ENCODE data around the gene NRXN2. TPM values are rescaled to one million over a fixed set of nuclear protein-coding genes. Genes with fewer than 3 reads are reported as not detected.

NRXN2 gene
- total RNA-seq, 1 experiment from 2014 or later = not detected

DNA sequence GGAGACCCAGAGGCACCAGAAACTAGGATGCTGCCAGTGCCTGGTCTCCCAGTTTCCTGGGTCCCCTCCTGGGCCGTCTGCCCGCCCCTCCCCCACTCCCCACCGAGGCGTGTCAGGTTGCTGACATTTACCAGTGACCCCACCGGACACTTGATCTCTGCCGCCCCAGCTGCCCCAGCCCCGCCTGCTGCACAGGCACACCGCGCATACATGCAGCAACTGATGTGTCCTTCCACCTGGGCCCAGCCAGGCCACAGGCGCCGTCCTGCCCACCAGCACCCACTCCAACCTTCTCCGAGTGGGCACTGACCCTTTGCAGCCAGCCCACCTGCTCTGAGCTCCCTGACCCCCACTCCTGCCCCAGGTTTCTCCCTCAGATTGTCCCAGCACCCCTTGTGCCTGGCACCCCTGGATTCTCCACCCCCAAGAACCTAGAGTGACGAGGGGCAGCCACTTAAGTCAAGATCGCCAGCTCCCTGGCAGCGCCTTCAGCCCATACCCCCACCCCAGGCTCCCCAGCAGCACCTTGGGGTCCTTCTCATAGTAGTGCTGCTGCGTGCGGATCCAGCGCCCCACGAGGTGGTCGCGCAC is 36.2 kb upstream of the NRXN2 start:
- no peak for DNase-seq (ENCODE audit: low read depth)

GRCh38 chr11:64758330-64759079 is 35.5 kb upstream of the NRXN2 start:
- no peak for DNase-seq (ENCODE audit: low read depth)

- no peak for DNase-seq (ENCODE audit: low read depth)
These were observed 34.7 kb upstream of the NRXN2 start for GRCh38 chr11:64757549-64758329.

DNA sequence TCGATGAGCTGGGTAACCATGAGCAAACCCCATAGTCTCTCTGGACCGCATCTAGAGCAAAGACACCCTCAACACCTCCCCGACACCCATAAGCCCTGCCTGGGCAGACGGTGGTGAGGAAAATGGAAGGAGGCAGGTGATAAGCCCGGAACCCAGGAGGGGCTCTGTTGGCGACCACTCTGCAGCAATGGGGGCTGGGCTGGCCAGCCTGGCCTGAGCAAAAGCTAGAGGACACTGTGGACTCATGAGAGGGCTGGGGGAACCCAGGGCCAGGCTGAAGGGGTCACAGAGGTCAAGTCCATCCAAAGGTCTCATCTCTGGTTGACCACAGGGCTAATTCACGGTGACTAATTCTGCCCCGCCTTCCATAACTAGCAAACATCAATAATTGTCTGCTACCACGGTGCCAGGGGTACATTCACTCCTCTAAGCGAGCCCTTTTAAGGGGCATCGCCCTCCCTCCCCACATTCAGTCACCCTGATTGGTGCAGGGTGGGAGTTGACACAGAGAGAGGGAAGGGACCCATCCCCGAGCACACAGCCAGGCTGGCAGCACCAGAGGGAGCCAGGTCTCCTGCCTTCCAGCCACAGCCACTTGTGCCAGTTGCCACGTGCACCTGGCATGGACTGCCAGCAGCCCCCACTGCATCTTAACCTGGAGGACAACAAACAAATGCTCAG is 32.8 kb upstream of the NRXN2 start:
- no peak for DNase-seq (ENCODE audit: low read depth)

- DNase-seq (ENCODE audit: low read depth) = no peak
These were observed 32.1 kb upstream of the NRXN2 start for GRCh38 chr11:64754919-64755662.

DNA sequence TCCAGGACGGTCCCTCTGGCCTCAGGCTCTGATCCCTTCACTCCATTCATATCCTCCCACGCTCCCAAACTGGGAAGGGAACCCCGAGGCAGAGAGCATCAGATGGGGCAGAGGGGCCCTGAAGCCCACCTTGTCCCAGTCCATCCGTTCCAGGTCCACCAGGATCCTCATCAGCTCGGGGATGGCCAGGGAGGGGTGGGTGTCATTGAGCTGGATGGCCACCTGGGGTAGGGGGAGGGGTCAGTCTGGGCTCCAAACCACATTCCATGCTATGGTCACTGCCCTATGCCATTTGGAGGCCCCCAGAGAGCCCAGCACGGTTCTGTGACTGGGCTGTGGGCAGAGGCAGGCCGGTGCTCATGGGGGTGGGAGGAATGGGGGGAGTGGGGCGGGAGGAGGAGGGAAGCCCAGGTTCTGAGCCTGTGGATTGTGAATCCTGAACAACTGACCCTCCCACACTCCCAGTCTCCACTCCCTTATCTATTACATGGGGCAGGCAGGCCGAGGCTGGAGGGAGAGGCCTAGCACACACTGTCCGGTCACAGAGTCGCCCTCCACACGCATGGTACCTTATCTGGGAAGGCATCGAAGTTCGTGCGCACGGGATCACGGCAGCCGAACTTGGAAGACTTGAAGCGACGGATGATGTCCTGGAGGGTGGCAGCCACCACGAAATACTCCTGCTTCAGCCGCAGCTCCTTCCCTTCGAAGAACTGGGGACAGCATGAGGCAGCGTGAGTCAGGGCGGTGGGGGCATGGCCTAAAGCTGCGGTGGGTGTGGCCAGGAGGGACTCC is 31.3 kb upstream of the NRXN2 start:
- no peak for DNase-seq (ENCODE audit: low read depth)

DNA sequence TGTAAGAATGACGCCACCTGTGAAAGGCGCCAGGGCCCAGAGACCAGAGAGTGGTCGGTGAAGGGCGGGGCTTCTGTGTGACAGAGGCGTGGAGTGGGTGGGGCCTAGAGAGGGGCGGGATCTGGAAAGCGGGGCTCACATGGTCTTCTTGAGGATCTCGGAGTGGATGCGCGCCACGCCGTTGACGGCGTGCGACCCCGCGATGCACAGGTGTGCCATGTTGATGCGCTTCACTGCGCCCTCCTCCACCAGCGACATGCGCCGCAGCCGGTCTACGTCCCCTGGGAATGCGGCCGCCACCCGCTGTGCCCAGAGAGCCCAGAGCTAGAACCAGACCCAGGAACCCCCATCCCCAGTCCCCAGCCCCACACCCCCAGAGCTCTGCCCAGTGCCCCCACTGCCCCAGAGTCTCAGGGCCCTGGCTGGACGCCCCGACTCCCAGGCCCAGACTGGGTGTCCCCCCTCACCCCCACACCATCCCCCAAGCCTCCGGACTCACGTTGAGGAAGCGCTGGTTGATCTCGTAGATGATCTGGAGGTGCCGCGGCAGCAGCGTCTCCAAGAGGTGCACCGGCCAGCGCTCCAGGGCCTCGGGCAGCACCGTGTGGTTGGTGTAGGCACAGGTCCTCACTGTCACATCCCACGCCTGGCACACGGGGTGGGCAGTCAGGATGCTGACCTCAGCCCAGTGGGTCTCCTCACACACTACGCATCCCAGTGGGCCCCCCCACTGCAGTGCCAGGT is 30.6 kb upstream of the NRXN2 start:
- no peak for DNase-seq (ENCODE audit: low read depth)

DNA sequence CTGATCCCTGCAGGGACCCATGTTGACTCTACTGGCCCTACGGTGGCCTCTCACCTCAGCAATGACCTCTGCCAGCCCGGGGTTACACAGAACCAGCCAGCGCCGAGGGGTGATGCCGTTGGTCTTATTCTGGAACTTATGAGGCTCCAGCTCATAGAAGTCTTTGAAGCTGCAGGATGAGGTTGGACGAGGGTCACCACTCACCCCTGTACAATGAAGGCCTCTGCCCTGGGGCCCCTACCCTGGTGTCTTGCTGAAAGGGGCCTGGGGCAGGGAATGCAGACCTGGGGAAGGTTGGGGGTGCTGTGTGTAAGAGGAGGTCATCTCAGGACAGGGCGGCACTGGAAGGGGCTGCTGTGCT is 30.0 kb upstream of the NRXN2 start:
- DNase-seq (ENCODE audit: low read depth) = no peak

DNA sequence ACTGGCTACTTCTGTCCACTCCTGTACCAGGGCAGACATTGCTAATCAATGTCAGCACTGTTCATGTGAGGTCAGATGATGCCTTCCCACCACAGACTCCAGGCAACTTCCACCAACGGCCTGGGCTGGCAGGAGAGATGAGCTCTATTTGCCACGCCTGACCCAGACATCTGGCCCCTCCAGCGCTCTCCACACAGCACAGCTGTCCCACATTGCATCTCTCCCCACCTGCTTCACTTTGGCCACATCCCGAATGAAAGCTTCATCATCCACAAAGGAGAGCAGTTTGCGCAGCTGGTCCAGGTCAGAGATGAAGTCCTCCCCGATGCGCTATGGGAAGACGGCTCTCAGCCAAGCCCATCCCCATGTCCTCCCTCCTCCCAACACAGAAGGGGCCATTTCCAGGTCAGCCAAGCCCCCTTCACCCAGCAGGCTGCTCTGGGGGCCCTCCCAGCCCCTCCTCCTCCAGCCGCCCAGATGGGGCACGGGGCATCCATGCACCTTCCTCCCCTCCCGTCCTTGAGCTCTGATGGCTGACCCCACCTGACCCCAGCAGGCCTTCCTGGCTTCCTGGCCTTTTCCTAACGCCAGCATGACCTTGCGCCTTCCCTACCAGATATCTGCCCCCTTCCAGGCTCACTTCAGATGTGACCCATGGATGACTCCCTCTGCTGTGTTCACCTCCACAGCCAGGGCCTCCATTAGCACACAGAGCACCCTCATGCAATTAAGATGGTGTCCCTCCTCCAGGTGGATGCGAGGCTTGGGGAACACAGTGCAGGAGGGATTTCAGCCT is 29.4 kb upstream of the NRXN2 start:
- DNase-seq (ENCODE audit: low read depth) = no peak

GRCh38 chr11:64751580-64751979 is 28.6 kb upstream of the NRXN2 start:
- DNase-seq (ENCODE audit: low read depth) = no peak

DNA sequence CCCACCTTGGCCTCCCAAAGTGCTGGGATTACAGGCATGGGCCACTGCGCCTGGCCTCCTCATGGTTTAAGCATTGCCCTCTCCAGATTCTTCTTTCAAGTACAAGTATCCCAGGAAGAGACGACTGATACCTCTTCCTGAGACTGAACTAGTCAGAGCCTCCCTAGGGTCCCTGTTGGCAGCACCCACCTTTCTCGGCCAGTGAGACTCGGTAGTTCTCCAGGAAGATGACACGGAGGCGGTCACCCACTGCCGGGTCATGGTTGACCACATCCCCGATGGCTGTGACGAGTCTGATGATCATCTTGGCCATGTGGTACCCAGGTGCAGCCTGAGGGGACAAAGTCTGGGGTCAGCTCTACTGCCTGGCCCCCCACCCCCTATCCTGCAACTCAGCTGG is 28.1 kb upstream of the NRXN2 start:
- DNase-seq (ENCODE audit: low read depth) = no peak

DNA sequence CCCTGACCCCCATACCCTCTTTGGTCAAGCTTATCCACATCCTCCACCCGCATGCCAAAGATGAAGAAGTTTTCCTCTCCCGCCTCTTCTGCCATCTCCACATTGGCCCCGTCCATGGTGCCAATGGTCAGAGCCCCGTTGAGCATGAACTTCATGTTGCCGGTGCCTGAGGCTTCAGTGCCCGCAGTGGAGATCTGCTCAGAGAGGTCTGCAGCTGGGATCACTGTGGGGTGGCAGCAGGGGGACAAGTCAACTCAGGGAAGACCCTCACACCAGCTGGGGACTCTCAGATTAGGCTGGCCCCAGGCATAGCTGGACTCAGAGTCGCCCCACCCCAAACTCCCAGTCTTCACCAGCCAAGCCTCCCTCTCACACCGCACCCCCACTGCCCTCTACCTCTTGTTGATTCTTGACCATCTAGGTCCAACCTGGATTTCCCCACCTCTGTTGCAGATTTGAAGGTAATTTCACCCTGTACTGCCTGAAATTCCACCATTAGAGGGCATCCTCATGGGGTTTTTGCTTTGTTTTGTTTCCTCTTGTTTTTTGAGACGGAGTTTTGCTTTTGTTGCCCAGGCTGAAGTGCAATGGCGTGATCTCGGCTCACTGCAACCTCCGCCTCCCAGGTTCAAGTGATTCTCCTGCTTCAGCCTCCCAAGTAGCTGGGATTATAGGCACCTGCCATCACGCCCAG is 27.5 kb upstream of the NRXN2 start:
- no peak for DNase-seq (ENCODE audit: low read depth)

GRCh38 chr11:64747961-64748665 is 25.1 kb upstream of the NRXN2 start:
- DNase-seq (ENCODE audit: low read depth) = peak; percentile 46

DNA sequence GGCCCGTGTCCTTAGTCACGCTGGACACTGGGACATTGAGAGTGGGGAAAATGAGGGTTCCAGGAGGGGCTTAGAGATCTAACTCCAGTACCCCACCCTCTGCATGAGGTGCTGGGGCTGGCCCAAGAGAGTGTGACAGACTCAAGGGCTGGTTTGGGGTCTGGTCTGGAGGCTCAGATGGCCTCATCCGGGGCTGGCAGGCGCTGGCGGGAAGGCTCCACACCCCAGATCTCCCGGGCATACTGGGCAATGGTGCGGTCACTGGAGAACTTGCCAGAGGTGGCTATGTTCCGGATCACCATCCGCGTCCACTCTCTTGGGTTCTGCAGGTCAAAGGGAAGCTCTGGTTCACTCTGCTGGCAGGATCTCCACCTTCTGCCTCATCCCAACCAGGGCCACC is 23.5 kb upstream of the NRXN2 start:
- no peak for DNase-seq (ENCODE audit: low read depth)

DNA sequence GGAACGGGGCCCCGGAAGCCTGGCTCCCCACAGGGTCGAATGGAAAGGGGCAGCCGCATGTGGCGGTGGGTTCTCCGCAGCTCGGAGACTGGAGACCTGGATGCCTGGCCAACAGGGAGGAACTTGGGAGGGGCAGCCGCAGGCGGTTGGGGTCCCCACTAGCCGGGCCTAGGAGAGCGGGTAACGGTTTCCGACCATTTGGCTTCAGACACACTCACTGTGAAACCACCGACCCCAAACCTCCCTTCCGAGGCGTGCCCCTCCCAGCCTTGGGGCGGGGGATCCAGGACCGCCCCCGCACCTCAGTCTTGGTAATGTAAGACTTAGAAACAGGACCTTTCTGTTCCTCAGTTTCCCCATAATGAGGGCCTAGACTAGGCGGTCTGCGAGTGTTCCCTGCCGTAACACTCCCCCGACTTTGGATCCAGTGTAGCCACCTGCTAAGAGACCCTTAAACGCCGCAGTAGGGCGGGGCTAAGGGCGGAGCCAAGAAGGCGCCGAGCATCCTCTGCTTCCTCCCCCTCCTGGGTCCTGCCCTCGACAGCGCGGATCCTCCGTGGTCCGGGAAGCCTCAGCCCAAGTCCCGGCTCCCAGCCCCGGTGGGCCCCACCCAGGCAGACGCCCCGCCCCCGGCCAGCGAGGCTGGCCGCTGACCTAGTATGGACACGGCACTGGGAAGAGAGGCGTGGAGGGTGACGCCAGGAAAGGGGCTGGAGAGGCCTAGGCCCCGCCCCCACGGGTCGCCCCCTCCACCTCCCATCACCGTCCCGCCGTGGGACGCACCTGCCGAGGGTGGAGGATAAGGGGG is 22.7 kb upstream of the NRXN2 start:
- peak; percentile 47 for DNase-seq (ENCODE audit: low read depth)

- no peak for DNase-seq (ENCODE audit: low read depth)
These were observed 22.2 kb upstream of the NRXN2 start for GRCh38 chr11:64745189-64745520.

- DNase-seq (ENCODE audit: low read depth) = no peak
These were observed 21.7 kb upstream of the NRXN2 start for GRCh38 chr11:64744544-64745188.
